Esophagus squamous epithelium (tissue), 4 donors: Measurements from ENCODE around the gene MYO16.

Experiments
- CTCF ChIP-seq, 6 experiments: fragments of 450-650 bp in 4 of 6; fragments of 200-600 bp in 2 of 6; sonication (generic) in 2 of 6; IDR thresholded peaks; one replicate each; pipeline ENCODE4 v1.5.1; 2016 to 2019; ENCODE audit warnings: antibody characterized with exemption in 6 of 6, mild to moderate bottlenecking in 4 of 6, moderate library complexity in 4 of 6
- POLR2A ChIP-seq, 4 donors: fragments of 450-650 bp; IDR thresholded peaks; one replicate each; pipeline ENCODE4 v1.6.1; 2017; ENCODE audit warnings: antibody characterized with exemption in 4 of 4, mild to moderate bottlenecking in 4 of 4, moderate library complexity in 3 of 4

- TF ChIP-seq CTCF (IDR thresholded peaks at IDR 0.05) (no peak), POLR2A (IDR thresholded peaks at IDR 0.05) (no peak)
These were observed 536.0 kb downstream of the MYO16 start for GRCh38 chr13:109165417-109165904.
